GM21515 (cell line): ENCODE measurements around the gene OR2A1.
"Not testable (repeated sequence)": the region's sequence is repeated elsewhere in the genome, so short reads cannot be mapped to it uniquely, and the experiment has no call there.

Experiments used
- ATAC-seq: cut with Tn5 transposase; IDR thresholded peaks from one replicate; pipeline ENCODE4 v1.9.1; 2021; ENCODE audit not compliant: unreplicated experiment

Gene OR2A1, protein sequence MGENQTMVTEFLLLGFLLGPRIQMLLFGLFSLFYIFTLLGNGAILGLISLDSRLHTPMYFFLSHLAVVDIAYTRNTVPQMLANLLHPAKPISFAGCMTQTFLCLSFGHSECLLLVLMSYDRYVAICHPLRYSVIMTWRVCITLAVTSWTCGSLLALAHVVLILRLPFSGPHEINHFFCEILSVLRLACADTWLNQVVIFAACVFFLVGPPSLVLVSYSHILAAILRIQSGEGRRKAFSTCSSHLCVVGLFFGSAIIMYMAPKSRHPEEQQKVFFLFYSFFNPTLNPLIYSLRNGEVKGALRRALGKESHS

GRCh38 chr7:144311872-144312469 lies at the start of gene OR2A1:
Gene OR2A1, plus strand, starts transcription at chr7:144312419. Its CDS starts 5,706 bp downstream, at chr7:144318125.
- ATAC-seq = not testable (repeated sequence)

GRCh38 chr7:144264692-144265091 lies 47.5 kb upstream of the OR2A1 start, which contains the start of gene OR2A7:
Gene OR2A7, minus strand, starts transcription at chr7:144264792. Its CDS starts 5,164 bp downstream, at chr7:144259628.
- not testable (repeated sequence) for ATAC-seq

DNA sequence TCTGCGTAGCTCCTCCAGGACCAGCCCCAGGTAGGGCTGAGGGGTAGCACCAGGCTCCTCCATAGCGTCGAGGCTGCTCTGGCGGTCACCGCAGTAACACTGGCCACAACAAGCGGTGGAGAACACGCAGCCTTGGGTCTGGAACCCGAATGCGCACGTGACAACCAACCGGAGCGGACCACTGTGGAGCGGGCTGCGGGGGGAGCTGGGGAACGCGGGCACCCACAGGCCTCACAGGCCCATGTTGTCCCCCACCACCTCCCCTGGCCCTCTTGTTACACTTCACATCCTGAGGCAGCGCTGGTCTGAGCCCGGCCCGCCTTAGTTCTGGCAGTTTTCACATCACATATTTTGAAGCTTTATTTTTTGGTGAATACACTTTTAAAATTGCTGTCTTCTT lies 43.0 kb upstream of the OR2A1 start, which contains the start of gene CTAGE8:
TSS of gene CTAGE8 (minus strand) at position 101 of the 400 bp plus-strand sequence. CDS start at position 63, 38 bp downstream.
- not testable (repeated sequence) for ATAC-seq

DNA sequence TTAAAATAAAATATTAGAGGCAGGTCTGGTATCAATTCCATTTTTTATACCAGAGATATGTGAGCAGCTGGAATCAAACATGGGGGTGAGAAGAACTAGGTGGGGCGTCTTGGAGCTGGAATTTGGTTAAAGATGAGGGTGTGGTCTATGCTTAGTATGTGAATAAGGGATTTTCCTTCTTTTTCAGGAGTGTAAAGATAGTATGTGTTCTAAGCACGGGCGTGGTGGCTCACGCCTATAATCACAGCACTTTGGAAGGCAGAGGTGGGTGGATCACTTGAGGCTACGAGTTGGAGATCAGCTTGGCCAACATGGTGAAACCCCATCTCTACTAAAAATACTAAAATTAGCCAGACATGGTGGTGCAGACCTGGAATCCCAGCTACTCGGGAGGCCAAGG lies 36.9 kb upstream of the OR2A1 start:
- ATAC-seq = not testable (repeated sequence)

GRCh38 chr7:144280010-144280409 lies 32.2 kb upstream of the OR2A1 start:
- ATAC-seq = not testable (repeated sequence)

DNA sequence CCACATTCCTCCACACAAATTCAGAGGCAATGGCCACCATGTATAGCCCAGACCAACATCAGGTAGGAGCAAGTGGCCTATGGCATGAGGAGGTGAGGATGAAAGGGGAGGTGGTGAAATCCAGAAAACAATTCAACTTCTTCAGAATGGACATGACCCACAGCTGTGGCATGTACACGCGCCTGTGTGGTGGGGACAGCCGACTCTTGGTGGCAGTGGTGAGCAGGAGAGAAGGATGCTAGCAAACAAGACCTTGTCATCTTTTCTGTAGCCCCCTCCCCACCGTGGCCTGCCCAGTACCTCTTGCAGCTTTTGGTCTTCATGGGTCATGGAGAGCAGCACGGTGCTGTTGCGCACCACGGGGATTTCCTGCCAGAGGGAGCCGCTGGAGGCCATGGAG lies 30.2 kb upstream of the OR2A1 start:
- ATAC-seq = not testable (repeated sequence)

GRCh38 chr7:144282490-144282889 lies 29.7 kb upstream of the OR2A1 start:
- ATAC-seq = not testable (repeated sequence)

DNA sequence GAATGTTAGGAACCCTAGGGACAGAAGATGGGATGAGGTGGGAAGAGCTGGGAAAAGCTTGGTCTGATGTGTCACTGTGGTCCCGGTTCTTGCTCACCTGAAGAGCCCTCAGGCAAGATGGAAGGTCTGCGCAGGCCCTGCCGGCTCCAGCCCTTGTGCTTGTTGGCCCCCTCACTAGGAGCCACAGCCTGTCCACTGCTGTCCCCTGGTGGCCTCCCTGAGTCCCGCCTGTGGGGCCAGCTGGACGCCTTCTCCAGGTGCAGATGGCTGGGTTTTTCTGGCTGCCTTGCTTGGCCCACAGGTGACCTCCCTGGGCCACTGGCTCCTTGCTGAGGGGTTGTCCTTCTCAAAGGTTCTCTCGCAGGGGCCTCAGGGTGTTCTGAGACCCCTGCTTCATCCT lies 28.5 kb upstream of the OR2A1 start:
- not testable (repeated sequence) for ATAC-seq

DNA sequence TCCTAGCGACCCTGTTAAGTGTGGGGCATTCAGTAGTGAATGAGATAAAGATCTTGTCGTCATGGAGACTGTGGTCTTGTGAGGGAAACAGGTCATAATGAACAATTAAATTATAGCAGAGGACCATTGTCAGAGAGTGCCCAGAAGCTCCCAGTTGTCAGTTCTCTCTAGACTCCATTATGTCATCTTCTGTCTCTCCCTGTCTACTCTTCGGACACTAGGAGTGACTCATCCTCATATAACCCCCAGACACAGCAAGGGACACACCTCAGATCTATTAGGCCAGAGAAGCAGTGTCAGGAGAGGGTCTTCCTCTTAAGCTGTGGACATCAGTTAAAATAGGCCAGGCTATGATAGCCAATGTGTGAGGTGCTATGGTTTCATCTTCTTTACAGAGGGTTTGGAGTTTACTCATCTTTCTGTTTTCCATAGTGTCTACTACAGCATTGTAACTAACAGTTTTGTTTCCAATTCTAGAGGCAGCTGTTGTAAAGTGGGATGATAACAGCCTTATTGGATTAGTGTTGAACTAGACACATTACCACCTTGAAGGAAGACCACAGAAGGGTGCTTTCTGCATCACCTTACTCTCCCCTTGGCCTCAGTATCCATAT lies 24.9 kb upstream of the OR2A1 start:
- not testable (repeated sequence) for ATAC-seq

- not testable (repeated sequence) for ATAC-seq
Observed at GRCh38 chr7:144291607-144292006, 20.6 kb upstream of the OR2A1 start.

DNA sequence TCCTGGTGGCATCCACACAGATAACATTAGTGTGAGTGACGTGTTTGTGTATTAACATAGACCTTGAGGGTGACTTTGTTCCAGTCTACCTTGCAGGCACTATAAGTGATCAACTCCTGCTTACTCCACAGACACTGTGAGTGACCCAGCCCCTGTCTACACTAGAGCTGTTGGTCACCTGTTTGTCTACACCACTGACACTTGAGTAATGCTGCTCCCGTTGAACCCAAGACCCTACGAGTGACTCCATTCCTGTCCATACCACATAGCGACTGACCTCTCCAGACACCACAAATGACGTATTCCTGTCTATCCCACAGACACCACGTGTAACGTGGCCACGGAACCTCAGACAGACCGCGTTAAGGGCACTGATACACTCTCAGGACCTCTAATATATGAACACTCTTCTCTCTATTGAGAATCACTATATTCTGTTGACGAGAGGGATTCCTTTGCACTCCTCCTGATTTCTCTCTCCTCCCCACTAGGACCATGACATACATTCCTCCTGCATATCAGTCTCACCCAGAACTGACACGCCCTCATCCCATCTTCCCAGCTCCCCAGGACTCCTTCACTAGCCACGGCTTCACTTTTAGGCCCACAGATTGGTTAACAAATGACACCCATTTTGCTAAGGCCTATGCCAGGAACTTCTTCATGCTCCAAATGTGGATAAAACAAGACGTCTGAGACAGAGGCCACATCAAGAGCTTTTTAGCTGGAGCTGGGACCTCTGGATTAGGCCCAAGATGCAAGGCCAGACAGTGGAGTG lies 19.6 kb upstream of the OR2A1 start:
- not testable (repeated sequence) for ATAC-seq

GRCh38 chr7:144293794-144294499 lies 18.3 kb upstream of the OR2A1 start:
- peak; percentile 69 for ATAC-seq

- ATAC-seq = not testable (repeated sequence)
Observed at GRCh38 chr7:144302578-144303303, 9.5 kb upstream of the OR2A1 start.

- ATAC-seq = not testable (repeated sequence)
Observed at GRCh38 chr7:144303607-144304006, 8.6 kb upstream of the OR2A1 start.

DNA sequence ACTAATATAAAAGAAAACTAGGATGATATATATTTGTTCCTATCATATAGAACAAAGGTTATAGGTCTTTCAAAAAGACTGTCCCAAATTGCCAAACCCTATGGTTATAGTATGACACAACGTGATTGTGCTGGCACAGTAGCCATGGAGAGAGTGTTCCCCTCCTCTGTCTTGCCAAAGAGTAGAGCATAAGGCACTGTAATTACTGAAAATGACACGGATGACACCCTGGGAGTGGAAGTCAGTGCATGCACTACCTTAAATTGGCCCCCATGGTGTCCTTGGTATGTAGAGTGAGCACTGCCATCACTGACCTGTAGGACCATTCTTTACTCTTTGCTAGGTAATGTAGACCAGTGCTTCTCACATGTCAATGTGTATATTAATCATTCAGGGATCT lies 7.1 kb upstream of the OR2A1 start:
- ATAC-seq = not testable (repeated sequence)

GRCh38 chr7:144309702-144310101 lies 2.5 kb upstream of the OR2A1 start:
- ATAC-seq = not testable (repeated sequence)

GRCh38 chr7:144311218-144311617 lies 1.0 kb upstream of the OR2A1 start:
- ATAC-seq = not testable (repeated sequence)

DNA sequence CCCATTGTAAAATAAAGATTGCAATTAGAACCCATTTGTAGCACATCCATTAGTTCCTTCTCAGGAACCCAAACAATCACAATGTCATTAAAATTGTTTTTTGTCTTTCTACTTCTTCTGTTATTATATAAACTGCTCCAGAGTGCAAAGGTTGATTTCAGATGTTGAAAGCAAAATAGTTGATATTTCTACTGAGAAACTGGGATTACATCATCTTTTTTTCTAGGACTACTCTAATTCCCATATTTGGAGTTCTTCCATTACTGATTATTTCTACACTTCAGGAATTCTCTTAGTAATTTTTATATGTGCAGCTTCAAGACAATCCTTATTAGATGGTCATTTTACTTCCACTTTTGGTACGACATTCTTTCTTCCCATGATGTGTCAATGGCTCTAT lies 5.3 kb downstream of the OR2A1 start:
- not testable (repeated sequence) for ATAC-seq

GRCh38 chr7:144319547-144319946 lies 7.3 kb downstream of the OR2A1 start:
- not testable (repeated sequence) for ATAC-seq
